Right kidney (tissue), 1 donor: Measurements from ENCODE around the gene SMARCC1.

Experiments
- DNase-seq: peaks from one replicate; pipeline ENCODE4 v3.0.0-alpha.2; 2016

The SMARCC1 gene

DNA sequence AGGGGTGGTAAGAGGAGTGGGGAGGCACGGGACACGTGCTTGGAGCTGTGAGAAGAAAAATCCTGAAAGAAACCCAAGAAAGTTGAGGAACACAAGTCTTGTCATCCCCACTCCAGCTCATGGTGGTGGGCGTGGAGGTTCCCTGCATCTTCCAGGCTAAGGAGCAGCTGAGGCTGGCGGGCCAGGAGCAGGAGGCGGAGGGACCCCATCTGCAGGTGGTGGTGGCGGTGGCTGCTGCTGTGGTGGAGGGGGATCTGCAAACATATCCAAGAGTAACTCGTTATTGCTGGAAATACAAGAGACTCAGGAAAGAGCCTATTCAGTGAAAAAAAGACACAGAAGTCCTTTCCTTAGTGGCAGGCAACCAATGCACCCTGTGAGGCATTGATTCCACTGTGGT is 193.6 kb downstream of the SMARCC1 start:
- DNase-seq: no peak

DNA sequence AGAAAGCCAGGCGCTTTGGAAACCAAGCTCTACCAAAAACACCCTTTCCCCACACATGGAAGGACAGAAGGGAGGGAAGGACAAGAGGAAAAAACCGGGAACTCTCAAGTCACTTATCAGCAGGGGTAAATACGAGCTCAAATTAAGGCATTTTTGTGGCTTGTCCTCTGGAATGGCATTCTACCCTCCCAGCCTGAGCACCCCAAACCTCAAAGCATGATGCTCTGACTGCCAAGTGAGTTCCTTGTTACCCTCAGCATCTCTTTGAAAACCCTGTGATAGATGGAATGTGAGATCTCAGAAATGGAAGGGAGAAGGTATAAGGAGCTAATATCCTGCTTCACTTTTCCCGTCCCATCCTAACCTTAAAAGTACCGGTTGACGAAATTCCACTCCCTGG is 194.9 kb downstream of the SMARCC1 start:
- no peak for DNase-seq

DNA sequence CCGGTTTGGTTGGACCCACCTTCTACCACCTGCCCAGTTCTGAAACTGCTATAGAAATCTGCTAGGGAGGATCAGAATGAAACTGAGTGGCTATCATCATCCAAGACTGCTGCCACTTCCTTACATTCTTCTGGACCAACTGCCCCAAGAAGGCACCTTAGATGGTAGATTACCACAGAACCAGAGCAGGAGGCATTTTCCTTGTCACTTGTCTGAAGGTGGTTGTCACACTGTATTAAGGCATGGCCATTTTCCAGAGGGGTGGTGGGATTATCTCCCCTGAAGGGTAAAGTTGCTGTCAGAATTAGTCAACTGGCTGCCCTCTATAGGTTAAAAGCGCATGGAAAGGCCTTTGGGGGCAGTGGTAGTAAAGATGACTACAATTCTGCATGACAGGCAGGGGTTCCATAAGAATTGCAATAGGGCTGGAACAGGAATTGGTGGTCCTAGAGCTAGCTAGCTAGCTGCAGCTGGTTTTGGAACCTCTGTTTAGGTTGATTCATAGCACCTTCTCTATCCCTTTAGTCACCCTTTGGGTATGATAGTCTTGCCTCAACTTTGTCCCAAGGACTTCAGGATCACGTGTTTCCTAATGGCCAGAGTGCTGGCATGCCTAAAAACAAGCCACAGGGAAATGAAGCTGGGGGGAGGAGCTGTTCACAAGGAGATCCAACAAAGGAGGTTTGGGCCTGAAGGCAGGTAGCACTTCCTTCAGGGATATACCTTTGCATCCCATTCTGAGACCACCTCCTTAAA is 198.2 kb downstream of the SMARCC1 start:
- no peak for DNase-seq

DNA sequence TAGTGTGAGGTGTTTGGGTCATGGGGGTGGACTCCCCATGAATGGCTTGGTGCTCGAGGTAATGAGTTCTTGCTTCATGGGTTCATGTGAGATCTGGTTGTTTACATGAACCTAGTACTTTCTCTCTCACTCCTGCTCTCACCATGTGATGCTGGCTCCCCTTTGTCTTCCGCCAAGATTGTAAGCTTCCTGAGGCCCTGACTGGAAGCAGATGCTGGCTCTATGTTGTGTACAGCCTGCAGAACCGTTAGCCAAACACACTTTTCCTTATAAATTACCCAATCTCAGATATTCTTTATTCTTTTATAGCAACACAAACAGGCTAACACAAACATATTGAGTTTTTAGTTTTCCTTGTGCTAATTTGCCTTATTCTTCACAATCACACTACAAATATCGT is 199.9 kb downstream of the SMARCC1 start:
- DNase-seq: no peak

DNA sequence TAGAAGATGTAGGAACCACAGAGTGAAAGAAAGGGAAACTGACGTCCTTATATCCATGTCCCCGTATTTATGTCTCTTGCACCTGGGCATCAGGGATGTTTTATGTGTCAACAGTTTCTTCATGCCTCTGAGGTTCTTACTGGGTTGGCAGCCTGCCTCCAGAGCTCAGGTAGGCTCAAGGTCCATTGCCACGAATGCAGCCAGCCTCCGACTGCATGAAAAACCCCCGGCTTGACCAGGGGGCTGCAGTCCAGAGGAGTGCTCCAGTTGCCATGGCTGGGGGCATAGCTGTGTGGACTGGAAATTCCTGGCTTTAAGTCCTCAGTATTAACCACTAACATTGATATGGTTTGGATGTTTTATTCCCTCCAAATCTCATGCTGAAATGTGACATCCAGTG is 200.3 kb downstream of the SMARCC1 start:
- DNase-seq: no peak

DNA sequence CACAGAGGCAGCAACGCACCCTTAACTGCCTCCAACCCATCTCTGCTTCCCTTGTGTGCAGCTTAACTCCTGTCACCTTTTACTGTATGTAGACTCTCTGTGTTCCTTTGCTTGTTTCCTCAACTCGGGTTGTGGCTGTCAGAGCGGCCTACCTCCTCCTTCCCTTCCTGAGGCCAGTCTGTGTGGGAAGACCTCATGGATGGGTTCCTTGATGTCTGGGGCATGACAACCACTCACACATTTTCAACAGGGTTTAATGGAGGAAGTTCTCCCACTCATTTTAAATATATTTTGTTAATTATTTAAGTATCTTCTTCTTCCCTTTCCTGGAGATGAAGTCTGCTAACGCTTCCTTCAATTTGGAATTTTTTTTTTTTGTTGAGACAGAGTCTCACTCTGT is 201.2 kb downstream of the SMARCC1 start:
- no peak for DNase-seq

DNA sequence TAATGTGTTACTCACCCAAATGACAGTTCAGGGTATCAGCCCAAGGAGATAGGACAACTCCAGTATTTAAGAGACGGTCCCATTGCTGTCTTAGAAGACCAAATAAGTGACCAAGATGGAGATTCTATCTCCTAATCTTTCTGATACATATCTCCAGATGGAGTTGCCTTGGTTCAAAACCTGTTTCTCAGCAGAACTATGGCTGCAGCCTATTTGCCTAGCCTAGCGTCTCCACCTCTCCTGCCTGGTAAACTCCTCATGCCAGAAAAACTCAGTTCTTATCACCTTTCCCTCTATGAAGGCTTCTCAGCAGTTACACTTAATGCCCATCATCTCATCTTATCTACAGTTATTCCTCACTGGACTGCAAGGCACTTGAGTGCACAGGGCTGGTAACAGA is 201.8 kb downstream of the SMARCC1 start:
- DNase-seq: no peak

DNA sequence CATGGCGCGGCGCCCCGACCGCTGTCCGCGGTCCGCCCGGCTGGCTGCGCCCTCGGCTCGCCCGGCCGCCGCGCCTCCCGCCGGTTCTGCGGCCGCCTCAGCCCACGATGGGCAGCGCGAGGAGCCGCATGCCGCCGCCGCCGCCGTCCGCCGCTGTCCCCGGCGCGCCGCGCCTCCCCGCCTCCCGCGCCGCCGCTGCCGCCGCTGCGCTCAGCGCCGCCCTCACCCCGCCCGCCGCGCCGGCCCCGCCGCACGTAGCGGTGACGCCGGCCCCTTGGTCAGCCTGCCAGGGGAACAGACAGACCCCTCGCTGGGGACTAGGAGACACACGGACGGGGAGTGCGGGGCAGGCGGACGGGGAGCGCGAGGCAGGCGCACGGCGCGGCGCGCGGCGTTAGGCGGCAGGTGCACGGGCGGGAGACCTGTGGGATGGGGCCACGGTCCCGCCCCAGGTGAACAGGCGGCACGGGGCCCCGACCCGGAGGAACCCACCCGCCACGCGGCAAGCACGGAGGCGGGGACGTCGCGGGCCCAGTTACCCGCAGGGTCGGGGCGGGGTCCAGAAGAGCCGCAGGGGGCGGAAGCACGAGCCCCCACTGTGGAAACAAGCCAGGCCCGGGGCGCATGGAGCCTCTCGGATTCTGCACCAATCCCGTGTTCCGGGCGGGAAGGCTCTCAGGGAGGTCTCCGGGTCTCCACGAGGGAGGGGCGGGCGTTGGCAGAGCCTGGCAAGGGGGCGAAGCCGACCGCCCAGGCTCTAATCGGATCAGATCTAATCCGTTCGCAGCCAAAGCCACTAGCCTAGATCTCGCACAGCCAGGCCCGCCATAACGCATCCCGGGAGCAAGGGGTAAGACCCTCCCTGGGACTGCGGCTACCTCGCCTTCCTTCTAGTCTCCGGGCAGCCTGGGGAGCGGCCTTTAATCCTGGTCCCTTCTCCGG is 202.7 kb downstream of the SMARCC1 start, which contains the start of gene CSPG5:
Gene CSPG5, minus strand, starts transcription at position 175 of the 942 bp plus-strand sequence. Its CDS starts 172 bp downstream, at position 3.
- peak; percentile 45 for DNase-seq

DNA sequence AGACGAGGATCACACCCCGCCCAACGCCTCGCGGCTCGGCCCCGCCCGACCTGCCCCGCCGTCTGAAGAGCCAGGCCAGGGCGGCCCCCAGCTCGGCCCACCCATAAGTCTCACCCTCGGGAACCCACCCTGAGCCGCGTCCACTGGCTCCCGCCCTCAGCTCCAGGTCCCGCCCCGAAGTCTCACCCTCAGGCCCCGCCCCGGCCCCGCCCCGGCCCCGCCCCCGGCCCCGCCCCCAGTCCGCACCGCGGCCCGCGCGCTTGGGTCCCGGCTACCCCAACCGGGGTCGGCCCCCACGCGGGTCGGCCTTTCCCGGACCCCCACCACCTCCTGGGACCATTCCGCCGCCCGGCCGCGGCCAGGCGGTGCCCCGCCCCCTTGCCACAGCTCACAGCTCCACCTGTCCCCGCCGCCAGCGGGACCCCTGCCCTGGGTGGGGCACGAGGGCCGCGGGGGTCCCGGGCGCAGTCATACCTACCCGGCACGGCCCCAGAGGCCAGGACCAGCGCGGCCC is 203.5 kb downstream of the SMARCC1 start:
- DNase-seq: no peak

DNA sequence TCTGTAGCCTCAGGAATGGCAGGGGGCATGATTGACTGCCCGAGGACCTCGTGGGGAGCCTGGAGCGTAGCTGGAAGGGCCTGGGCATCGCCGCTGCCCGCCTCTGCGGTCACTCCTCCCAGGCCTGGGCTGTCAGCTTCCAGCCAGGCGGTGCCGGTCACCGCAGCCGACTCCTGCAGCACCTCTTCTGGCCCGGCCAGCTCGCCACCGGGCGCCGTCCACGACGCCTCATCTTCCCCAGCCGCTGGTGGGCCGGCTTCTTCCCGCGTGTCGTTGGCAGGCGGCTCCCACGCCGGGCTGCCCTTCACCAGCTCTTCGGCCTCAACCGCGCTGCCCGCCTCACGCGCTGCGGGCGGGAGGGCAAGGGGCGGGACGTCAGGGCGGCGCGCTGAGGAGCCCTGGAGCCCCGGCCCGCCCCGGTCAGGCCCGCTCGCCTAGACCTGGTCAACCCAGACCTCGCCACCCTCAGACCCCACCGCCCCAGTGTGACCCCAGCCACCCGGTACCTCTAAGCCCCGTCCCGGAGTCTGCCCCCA is 204.0 kb downstream of the SMARCC1 start:
- peak; percentile 63 for DNase-seq

DNA sequence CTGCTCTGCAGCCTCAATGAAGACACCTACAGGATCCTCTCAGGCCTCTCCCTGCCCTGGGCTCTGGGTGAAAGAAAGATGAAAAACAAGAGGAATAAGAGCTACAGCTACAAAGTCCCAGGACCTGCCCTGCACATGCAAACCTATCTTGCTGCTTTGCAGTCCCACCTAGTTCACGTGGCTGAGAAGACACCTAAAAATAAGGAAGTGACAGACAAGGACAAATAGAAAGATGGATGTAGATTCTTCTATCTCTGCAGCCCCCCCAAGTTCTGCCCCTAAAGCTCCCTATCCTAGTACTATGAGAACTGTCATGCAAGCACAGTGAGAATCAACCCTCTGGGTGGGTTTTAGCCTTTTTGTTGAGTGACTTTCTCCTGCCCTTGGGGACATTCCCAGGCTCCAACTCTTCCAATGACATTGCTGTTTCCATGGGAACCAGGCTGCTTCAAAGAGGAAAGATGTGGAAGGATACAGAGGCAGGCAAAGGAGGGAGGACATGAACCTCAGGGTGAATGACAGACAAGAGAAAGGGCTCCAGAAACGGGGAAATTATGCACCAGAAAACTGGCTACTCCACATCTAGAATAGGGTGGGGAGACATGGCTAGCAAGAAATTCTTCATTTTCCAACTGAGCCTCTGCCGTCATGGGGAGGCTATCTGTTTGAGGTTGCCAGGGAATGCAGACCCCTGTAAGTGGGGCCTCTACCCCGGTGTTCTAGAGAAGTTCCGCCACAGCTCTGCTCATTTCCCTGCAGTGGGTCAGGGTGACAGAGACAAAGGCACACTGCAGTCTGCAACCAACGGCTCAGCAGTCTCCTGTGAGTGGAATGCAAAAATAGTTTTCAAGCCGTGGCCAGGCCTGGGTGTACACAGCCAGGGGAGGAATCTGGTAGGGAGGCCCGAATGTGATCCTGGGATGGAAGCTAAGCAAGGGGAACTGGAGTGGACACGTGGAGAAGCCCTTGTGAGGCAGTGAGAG is 208.2 kb downstream of the SMARCC1 start:
- DNase-seq: no peak

DNA sequence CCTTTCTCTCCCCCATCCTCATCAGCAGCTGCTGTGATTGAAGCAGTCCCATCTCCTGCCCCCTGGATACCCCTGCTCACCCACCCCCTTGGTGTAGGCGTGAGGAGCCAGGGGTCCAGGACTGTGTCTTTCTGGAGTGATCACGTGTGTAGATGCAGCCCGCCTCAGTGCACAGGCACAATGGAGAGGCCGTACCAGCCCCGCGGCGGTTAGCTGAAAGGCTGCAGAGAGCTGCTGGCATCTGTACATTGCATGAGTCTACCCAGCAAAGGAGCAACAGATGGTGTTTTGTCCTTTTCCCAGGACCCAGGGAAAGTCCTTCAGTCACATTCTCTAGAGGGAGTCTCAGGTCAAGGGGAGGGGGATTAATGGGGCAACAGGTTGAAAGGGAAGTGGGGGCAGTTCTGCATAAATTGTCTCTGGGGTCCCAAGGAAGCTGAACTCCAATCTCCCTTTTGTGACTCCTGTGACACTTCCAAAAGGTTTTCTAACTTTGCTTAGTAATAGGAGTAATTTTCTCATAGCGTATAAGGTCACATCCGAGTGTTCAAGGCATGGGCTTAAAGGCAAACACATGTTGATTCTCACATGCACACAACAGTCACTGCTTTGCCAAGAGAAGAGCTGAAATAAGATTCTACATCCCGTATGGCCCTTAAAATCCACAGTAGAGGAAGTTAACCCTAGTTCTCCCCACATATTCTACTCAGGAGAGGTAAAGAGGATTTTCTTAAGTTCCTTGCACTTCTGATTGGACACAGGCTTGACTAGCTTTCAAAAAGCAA is 210.1 kb downstream of the SMARCC1 start:
- DNase-seq: no peak

DNA sequence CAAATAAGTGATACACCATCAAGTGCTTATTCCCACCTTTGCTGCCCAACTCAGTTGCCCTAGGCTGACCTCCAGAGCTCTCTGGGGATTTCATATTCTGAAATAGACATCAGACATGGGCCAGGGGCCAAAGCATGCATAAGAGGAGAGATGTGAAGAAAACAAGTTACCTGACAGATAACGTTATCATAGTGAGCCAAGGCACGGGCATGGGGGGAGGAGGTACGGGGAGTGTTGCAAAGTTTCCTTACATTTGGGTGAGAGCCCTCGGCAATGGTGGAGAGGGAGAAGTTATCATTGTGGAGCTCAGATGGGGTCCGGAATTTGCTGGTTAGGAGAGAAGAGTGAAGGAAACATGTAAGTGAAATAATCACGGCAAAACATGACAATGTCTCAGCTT is 212.8 kb downstream of the SMARCC1 start:
- DNase-seq: no peak

DNA sequence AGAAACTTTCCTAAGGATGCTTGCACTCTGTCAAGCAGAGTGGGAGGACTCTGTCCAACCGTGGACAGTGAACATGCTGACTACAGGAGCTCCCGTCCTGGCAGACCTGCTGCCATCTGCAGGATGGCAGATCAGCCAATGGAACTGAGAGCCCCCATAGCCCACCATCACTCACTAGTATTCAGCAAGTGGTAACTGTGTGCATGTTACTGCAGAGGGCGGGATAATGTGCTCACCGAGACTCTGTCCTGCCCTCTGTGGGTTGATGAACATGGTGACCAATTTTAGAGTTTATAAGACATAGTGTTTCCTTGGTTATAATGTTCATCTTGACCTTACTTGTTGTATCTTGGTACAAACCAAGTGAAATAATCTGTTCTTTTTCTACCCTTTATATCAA is 214.5 kb downstream of the SMARCC1 start:
- no peak for DNase-seq

DNA sequence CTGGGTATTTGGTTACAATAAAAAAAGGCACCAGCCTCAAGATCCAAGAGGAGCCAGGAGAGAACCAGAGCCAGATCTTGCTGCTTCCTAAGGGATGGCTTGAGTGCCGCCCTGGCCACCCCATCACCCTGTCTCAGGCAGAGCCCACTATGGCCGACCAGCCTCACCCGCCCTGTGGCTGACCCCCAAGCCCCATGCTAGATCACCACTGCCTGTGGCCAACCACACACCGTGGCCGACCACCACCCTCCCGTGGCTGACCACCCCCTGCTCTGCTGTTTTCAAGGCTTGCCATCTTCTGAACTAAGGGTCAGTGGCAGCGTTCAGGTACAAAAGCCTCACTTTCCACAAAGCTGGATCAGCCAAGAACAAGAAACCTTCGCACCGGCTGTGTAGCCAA is 215.0 kb downstream of the SMARCC1 start:
- DNase-seq: no peak

DNA sequence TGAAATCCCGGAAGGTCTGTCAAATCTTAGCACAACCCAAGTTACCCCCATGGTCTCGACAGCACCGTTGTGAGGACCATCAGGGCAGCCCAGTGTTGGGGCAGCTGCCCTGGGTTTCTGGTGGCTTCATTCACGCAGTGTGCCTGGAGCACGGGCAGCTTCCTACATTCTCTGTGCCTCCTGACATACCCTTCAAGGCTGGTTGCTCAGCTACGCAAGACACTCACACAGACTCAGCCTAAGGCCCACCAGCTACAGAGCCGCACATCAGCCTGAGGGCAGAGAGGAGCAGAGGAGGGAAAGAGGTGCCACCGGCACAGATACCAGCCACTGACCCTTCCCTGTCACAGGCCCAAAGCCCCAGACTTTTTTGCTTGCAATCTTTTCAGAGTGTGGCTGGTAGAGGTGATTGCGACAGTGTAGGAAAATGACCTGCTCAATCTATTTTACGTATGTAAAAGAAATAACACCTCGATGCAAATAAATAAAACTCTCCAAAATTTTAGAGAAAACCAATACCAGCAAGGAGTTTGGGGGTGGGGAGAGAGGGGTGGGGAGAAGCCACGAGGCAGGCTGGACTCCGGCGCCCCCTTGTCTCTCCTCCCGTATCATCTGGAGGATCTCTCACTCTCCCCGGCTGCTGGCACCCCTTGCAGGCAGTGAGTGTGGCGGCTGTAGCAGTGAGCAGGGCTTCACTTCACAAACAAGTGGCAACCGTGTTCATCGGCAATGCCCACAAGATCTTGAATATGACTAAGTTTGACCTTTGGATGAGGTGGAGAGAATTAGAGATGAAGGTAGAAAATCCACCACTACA is 215.8 kb downstream of the SMARCC1 start:
- no peak for DNase-seq

DNA sequence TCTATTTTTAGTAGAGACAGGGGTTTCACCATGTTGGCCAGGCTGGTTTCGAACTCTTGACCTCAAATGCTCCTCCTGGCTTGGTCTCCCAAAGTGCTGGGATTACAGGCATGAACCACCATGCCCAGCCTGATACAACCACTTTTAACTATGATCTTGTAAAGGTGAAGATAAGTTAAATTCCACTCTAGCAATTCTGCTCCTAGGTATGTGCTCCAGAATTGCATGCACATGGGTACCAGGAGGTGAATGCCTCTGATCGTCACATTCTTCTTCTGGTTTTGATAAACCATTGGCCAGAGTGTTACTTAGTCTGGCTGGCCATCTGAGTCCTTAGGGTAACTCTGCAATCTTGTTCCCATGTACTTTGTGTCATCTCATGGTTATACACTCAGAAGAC is 225.3 kb downstream of the SMARCC1 start:
- DNase-seq: no peak

DNA sequence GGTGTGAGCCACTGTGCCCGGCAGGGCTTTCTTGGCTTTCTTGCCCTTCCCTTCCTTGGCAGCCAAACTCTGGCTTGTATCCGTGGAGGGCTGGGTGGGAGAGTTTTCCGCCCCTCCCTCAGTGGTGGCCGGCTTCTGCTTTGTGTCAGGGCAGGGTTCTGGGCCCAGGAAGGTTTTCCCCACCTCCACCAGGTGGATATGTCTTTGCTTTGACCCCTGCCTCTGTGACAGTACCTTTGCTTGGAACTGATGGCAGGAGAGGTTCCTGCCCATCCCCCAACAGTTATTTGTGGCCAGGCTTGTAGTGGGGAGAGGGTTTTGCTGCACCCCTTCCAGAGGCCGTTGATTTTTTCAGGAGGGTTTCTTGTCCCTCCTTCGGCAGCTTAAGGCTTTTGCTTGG is 227.4 kb downstream of the SMARCC1 start:
- no peak for DNase-seq

DNA sequence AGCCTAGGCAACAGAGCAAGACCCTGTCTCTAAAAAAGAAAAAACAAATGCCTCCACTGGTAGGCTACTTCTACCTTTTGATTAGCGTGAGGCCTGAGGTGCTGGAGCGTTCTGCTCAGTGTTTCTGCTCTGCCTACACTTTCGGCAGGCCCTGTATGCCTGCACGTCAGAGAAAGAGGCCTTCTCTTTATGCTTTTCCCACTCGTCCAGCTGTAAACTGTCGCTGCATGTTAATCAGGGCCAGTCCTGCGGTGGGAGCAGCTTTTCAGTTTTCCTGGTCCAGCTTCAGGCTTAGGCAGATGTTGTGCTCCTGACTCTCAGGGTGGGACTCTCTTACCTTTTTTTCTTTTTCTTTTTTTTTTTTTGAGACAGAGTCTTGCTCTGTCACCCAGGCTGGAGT is 228.3 kb downstream of the SMARCC1 start:
- no peak for DNase-seq
